ENCODE data around the gene STAB2. TPM values are rescaled to one million over a fixed set of nuclear protein-coding genes. Genes with fewer than 3 reads are reported as not detected.

STAB2 gene
- total RNA-seq, 1 donor from 2014 or later, result not detected

DNA sequence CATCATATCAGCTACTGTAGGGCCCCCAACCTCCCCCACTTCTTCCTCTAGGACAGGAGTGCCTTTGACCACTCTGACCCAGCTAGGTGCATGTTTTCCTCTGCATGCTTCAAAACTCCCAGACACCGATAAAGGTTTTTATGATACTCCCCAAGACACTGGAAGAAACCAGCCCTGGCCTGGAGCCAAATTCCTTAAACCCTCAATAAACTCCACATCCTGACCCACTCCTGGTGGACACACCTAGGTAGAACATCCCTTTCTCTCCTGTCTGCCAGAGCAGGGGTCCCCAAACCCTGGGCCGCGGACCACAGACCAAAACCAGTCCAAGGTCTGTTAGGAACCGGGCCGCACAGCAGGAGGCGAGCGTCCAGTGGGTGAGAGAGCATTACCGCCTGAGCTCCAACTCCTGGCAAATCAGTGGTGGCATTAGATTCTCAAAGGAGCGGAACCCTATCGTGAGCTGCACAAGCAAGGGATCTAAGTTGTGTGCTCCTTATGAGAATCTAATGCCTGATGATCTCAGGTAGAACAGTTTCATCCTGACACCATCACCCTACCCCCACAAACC lies 204.4 kb downstream of the STAB2 start:
- Mint-ChIP-seq H3K9me3 (ENCODE audit: unreplicated experiment) (no peaks in the 10 kb centered on the region), H3K27me3 (ENCODE audit: unreplicated experiment) (no peaks in the 10 kb centered on the region), H3K36me3 (ENCODE audit: unreplicated experiment) (peaks cover 9% of the 10 kb centered on the region), H3K4me3 (ENCODE audit: unreplicated experiment) (no peak overlapping the region), H3K4me1 (ENCODE audit: unreplicated experiment) (no peaks in the 10 kb centered on the region), H3K27ac (ENCODE audit: unreplicated experiment) (peak overlapping the region; percentile 31)
- TF ChIP-seq, protein P1, sequence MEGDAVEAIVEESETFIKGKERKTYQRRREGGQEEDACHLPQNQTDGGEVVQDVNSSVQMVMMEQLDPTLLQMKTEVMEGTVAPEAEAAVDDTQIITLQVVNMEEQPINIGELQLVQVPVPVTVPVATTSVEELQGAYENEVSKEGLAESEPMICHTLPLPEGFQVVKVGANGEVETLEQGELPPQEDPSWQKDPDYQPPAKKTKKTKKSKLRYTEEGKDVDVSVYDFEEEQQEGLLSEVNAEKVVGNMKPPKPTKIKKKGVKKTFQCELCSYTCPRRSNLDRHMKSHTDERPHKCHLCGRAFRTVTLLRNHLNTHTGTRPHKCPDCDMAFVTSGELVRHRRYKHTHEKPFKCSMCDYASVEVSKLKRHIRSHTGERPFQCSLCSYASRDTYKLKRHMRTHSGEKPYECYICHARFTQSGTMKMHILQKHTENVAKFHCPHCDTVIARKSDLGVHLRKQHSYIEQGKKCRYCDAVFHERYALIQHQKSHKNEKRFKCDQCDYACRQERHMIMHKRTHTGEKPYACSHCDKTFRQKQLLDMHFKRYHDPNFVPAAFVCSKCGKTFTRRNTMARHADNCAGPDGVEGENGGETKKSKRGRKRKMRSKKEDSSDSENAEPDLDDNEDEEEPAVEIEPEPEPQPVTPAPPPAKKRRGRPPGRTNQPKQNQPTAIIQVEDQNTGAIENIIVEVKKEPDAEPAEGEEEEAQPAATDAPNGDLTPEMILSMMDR (IDR thresholded peaks at IDR 0.05), result no peak
- DNase-seq (ENCODE audit: extremely low spot score, unreplicated experiment), result no peak

GRCh38 chr12:103793046-103793445 lies 206.0 kb downstream of the STAB2 start:
- TF ChIP-seq, protein P1 (IDR thresholded peaks at IDR 0.05), result no peak

DNA sequence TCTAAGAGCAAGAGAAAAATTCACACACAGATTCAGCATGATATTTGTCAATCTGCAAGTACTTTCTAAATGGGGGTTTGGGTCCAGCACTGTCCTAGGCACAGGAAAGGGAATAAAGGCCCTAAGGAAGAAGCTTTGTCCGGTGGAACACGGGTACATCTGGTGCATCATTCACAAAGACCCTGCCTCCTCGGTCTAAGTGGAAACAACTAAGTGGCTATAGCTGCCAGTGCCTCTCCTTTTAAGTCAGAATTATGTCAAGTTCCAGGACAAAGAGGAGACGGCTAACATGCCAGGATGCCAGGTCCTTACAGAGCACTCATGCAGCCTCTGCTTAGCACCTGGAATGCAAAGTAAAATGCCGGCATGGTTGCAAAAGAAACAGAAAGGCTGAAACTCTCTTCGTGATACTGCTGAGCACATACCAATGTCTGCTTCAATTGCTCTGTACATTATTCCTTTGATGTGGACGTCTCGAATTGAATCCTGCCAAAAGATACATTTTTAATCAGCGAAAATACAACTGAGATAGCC lies 206.5 kb downstream of the STAB2 start:
- Mint-ChIP-seq H3K9me3 (ENCODE audit: unreplicated experiment) (no peaks in the 10 kb centered on the region), H3K4me1 (ENCODE audit: unreplicated experiment) (no peaks in the 10 kb centered on the region), H3K36me3 (ENCODE audit: unreplicated experiment) (peaks cover 16% of the 10 kb centered on the region), H3K27ac (ENCODE audit: unreplicated experiment) (no peak overlapping the region), H3K27me3 (ENCODE audit: unreplicated experiment) (no peaks in the 10 kb centered on the region), H3K4me3 (ENCODE audit: unreplicated experiment) (no peak overlapping the region)
- no peak for DNase-seq (ENCODE audit: extremely low spot score, unreplicated experiment)
- TF ChIP-seq, protein P1 (IDR thresholded peaks at IDR 0.05), result no peak

More at GRCh38 chr12:103793046-103793445, 206.0 kb downstream of the STAB2 start:
- H3K4me1 Mint-ChIP-seq (ENCODE audit: unreplicated experiment), result no peaks in the 10 kb centered on the region
- H3K9me3 Mint-ChIP-seq (ENCODE audit: unreplicated experiment), result no peaks in the 10 kb centered on the region
- no peak overlapping the region for H3K4me3 Mint-ChIP-seq (ENCODE audit: unreplicated experiment)
- no peak overlapping the region for H3K27ac Mint-ChIP-seq (ENCODE audit: unreplicated experiment)
- no peak for DNase-seq (ENCODE audit: extremely low spot score, unreplicated experiment)
- H3K36me3 Mint-ChIP-seq (ENCODE audit: unreplicated experiment), result peaks cover 16% of the 10 kb centered on the region
- H3K27me3 Mint-ChIP-seq (ENCODE audit: unreplicated experiment), result no peaks in the 10 kb centered on the region

- no peak for DNase-seq (ENCODE audit: extremely low spot score, unreplicated experiment)
- Mint-ChIP-seq H3K27me3 (ENCODE audit: unreplicated experiment) (no peaks in the 10 kb centered on the region), H3K4me3 (ENCODE audit: unreplicated experiment) (no peak overlapping the region), H3K27ac (ENCODE audit: unreplicated experiment) (no peak overlapping the region), H3K9me3 (ENCODE audit: unreplicated experiment) (no peaks in the 10 kb centered on the region), H3K4me1 (ENCODE audit: unreplicated experiment) (peaks cover under 1% of the 10 kb centered on the region), H3K36me3 (ENCODE audit: unreplicated experiment) (peaks cover 16% of the 10 kb centered on the region)
- TF ChIP-seq, protein P1 (IDR thresholded peaks at IDR 0.05), result no peak
Measured at GRCh38 chr12:103794309-103795213, 207.5 kb downstream of the STAB2 start.

DNA sequence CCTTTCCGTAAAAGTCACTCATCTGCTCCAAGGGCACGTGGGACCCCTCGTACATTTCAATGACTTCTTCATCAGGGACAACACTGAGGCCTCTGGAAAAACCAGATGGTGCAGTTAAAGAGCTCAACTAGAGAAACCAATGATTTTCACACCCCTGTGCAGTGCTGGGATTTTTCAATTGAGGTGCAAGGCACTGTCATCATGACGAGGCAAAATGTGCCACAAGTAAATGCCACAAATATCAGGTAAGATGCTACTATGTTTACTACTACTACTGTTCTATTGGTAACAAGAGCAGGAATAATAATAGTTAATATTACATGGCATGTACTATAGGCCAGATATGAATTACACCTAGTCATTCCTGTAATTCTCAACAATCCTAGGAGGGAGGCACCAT lies 211.5 kb downstream of the STAB2 start:
- no peak for DNase-seq (ENCODE audit: extremely low spot score, unreplicated experiment)
- Mint-ChIP-seq H3K4me3 (ENCODE audit: unreplicated experiment) (no peak overlapping the region), H3K4me1 (ENCODE audit: unreplicated experiment) (peaks cover 13% of the 10 kb centered on the region), H3K36me3 (ENCODE audit: unreplicated experiment) (peaks cover 9% of the 10 kb centered on the region), H3K9me3 (ENCODE audit: unreplicated experiment) (no peaks in the 10 kb centered on the region), H3K27ac (ENCODE audit: unreplicated experiment) (no peak overlapping the region), H3K27me3 (ENCODE audit: unreplicated experiment) (no peaks in the 10 kb centered on the region)
- TF ChIP-seq, protein P1 (IDR thresholded peaks at IDR 0.05), result no peak
